Ascending aorta (tissue), 2 donors: Measurements from ENCODE around the gene SULT2B1. TPM values are rescaled to one million over a fixed set of nuclear protein-coding genes. Genes with fewer than 3 reads are reported as not detected.
A peak's percentile ranks its signal among the peaks of the same experiment; 100 is the strongest.

Experiments used
- DNase-seq, 2 donors: peaks; one replicate each; pipeline ENCODE4 v3.0.0-alpha.2; 2019; ENCODE audit warnings: low spot score in 2 of 2
- H3K27ac ChIP-seq, 2 donors: fragments of 200-600 bp; sonication (generic); one replicate each; pipeline ENCODE4 v1.5.1; 2016 to 2017; ENCODE audit warnings: mild to moderate bottlenecking in 1 of 2
- H3K27me3 ChIP-seq: fragments of 200-600 bp; sonication (generic); one replicate; pipeline ENCODE4 v1.5.1; 2017
- H3K36me3 ChIP-seq, 2 donors: fragments of 200-600 bp; sonication (generic); one replicate each; pipeline ENCODE4 v1.5.1; 2016
- H3K4me1 ChIP-seq, 2 donors: fragments of 200-600 bp; sonication (generic); one replicate each; pipeline ENCODE4 v1.5.1; 2016 to 2017; ENCODE audit warnings: mild to moderate bottlenecking in 1 of 2
- H3K4me3 ChIP-seq, 2 donors: fragments of 200-600 bp; sonication (generic); one replicate each; pipeline ENCODE4 v1.5.1; 2016 to 2017; ENCODE audit warnings: mild to moderate bottlenecking in 1 of 2
- H3K9me3 ChIP-seq, 2 donors: fragments of 200-600 bp; sonication (generic); one replicate each; pipeline ENCODE4 v1.5.1; 2016
- intact Hi-C: fragments of 100-400 bp; cut with DNase I; formaldehyde crosslinking; loops from one replicate; pipeline ENCODE4 v1.15.1; 2023
- total RNA-seq: library from RNA; depleted of rRNA; stranded (reverse); fragments of >200 nt; gene quantifications from one replicate; pipeline ENCODE4 v1.1.0, GENCODE V29; 2016
- TF ChIP-seq, protein P1 (sequence below), 3 experiments: fragments of 200-600 bp in 2 of 3; fragments of 450-650 bp in 1 of 3; sonication (generic) in 2 of 3; IDR thresholded peaks; one replicate each; pipeline ENCODE4 v1.5.1; 2016 to 2019; ENCODE audit warnings: antibody characterized with exemption in 3 of 3, mild to moderate bottlenecking in 1 of 3, moderate library complexity in 1 of 3

The SULT2B1 gene
- total RNA-seq, 1 donor from 2014 or later: not detected

DNA sequence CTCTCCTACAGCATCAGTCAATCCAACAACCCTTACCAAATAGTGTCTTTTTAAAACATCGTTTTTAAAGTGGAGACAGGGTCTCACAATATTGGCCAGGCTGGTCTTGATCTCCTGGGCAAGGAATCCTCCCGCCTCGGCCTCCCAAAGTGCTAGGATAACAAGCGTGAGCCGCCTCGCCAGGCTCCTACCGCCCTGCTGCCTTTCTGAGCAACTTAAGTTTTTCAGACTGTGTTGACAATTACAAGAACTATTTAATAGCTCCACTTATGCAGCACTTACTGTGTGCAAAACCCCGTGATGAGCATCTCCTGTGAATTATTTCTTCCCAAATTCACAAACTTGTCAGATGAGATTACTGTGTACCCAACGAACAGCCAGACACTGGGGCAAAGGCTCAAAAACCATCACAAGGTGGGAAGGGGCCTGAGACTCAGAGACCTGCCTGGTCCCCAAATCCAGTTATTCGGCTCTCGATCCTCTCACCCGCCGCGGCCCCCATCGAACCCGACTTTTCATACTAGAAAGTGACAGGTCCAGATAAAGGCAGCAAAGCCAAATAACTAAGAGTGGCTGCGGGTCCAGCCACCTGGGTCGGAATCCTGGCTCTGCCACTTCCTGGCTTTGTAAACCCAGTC is 66.4 kb downstream of the SULT2B1 start:
- H3K36me3 ChIP-seq: peaks cover 18 to 29% of the 10 kb centered on the region in 2 donors
- H3K4me3 ChIP-seq: peak overlapping the region; percentile 68 to 95
- no peak for DNase-seq
- peak overlapping the region; percentile 74 to 87 for H3K27ac ChIP-seq
- TF ChIP-seq, protein P1, sequence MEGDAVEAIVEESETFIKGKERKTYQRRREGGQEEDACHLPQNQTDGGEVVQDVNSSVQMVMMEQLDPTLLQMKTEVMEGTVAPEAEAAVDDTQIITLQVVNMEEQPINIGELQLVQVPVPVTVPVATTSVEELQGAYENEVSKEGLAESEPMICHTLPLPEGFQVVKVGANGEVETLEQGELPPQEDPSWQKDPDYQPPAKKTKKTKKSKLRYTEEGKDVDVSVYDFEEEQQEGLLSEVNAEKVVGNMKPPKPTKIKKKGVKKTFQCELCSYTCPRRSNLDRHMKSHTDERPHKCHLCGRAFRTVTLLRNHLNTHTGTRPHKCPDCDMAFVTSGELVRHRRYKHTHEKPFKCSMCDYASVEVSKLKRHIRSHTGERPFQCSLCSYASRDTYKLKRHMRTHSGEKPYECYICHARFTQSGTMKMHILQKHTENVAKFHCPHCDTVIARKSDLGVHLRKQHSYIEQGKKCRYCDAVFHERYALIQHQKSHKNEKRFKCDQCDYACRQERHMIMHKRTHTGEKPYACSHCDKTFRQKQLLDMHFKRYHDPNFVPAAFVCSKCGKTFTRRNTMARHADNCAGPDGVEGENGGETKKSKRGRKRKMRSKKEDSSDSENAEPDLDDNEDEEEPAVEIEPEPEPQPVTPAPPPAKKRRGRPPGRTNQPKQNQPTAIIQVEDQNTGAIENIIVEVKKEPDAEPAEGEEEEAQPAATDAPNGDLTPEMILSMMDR (IDR thresholded peaks at IDR 0.05): no peak
- intact Hi-C loops: loop anchor here (2.0 kb wide), 1 partner anchor 30 kb away; no protein-coding TSS in a partner anchor
- H3K9me3 ChIP-seq: no peaks in the 10 kb centered on the region
- peaks cover 12 to 23% of the 10 kb centered on the region in 2 donors for H3K4me1 ChIP-seq
- H3K27me3 ChIP-seq: no peaks in the 10 kb centered on the region

- peak within 1 kb of the TSS; percentile 68 to 95 for H3K4me3 ChIP-seq
- peak; percentile 94 to 99 for DNase-seq
- H3K4me1 ChIP-seq: peaks cover 16 to 27% of the 10 kb centered on the region in 2 donors
- H3K36me3 ChIP-seq: peaks cover 18 to 29% of the 10 kb centered on the region in 2 donors
- no peaks in the 10 kb centered on the region for H3K9me3 ChIP-seq
- TF ChIP-seq, protein P1 (IDR thresholded peaks at IDR 0.05): no peak
- no peaks in the 10 kb centered on the region for H3K27me3 ChIP-seq
- H3K27ac ChIP-seq: peak within 1 kb of the TSS; percentile 86 to 87
- intact Hi-C loops: loop anchor here (1.0 to 2.0 kb wide), 5 partner anchors 16 to 174 kb away; partner anchors contain the start of genes CYTH2 and GRWD1
Observed at GRCh38 chr19:48618916-48619691, 67.1 kb downstream of the SULT2B1 start, which contains the start of the genes RPL18 and SPHK2. TSS of gene RPL18 (minus strand) at chr19:48619178. CDS start at chr19:48619143, 35 bp downstream. TSS of gene SPHK2 (plus strand) at chr19:48619506. CDS start at chr19:48620515, 1,009 bp downstream.

DNA sequence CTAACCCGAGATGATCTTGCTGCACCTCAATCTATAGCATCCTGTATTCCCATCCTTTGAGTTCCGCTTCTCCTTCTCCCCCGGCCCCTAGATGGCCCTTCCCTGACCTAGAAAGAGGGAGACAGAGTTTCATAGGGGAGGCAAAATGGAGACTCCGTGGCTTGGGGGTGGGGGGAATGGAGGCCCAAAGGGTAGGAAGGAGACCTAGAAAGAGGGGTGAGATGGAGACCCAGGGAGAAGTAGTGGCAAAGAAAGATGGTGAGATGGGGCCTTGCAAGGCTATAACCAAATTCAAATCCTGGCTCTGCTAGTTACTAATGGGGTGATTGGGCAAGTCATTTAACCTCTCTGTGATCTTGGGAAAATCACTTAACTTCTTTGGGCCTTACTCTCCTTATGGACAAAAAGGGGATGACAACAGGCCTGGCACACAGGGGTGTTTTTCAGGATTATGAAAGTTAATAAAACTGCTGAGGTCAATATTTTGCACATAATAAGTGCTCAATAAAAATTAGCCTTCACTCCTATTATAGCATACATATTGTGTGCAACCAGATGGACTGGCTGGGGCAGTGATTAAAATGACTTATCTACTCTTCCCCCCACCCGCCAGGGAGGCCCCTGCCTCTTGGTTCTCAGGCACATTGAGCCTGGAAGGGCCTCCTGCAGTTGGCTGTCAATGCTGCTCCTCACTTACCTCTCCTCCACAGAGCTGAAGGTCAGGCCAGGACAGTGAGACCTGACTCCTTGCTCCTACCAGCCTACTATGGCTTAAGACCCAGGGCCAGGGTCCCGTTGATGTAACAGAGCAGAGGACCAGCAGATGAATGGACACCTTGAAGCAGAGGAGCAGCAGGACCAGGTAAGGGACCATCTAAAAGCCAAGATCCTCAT is 68.0 kb downstream of the SULT2B1 start:
- peaks cover 18 to 27% of the 10 kb centered on the region in 2 donors for H3K36me3 ChIP-seq
- H3K9me3 ChIP-seq: no peaks in the 10 kb centered on the region
- no peak for DNase-seq
- intact Hi-C loops: loop anchor here (1.0 to 2.0 kb wide), 5 partner anchors 15 to 175 kb away; partner anchors contain the start of genes CYTH2 and GRWD1
- TF ChIP-seq, protein P1 (IDR thresholded peaks at IDR 0.05): peak in 1 of 3 experiments; percentile 5
- H3K27me3 ChIP-seq: no peaks in the 10 kb centered on the region
- H3K27ac ChIP-seq: peak overlapping the region; percentile 86 to 87
- H3K4me1 ChIP-seq: peaks cover 19 to 32% of the 10 kb centered on the region in 2 donors
- peak overlapping the region; percentile 68 to 95 for H3K4me3 ChIP-seq

DNA sequence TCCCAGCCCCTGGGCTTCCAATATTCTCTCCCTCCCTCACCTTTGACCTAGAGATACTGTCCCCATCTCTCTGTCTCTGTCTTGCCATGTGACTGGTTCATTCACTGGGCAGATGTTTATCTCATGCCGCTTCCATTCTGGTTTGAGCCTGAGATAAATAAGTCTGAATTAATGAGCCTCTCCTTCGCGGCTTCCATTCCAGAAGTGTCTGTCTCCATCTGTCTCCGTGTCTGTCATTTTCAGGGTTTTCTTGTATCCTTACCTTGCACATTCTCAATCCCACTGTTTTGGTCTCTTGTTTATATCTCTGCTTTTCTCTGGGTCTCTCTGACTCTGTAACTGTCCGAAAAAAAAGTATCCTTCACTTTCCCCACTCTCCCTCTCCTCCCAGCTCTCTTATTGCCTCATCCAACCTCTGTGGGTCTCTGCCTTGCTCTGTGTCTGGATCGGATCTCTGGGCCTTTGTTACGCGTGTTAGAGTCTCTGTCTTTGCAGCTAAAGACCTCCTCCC is 71.6 kb downstream of the SULT2B1 start:
- TF ChIP-seq, protein P1 (IDR thresholded peaks at IDR 0.05): no peak
- Histone ChIP-seq H3K27ac (peak overlapping the region; percentile 58 to 82), H3K9me3 (no peaks in the 10 kb centered on the region), H3K4me3 (peak overlapping the region in 1 of 2 donors; percentile 73), H3K36me3 (peaks cover 3 to 18% of the 10 kb centered on the region in 2 donors), H3K4me1 (peaks cover 11 to 21% of the 10 kb centered on the region in 2 donors), H3K27me3 (no peaks in the 10 kb centered on the region)
- DNase-seq: no peak
- intact Hi-C loops: loop anchor here (1.0 kb wide), 1 partner anchor 11 kb away; no protein-coding TSS in a partner anchor
